GM12878 (cell line): ENCODE data around the gene SLC25A45. TPM values are rescaled to one million over a fixed set of nuclear protein-coding genes. Genes with fewer than 3 reads are reported as not detected.
A peak's percentile ranks its signal among the peaks of the same experiment; 100 is the strongest.

ENCODE experiments used
- ATAC-seq: fragments of 200-7000 bp; cut with Tn5 transposase; 3 replicates; pipeline ENCODE4 v1.9.1; 2020; ENCODE audit warnings: mild to moderate bottlenecking, moderate library complexity
- BruUV-seq: library from RNA; stranded (reverse); fragments of 400-500 nt; replicated peaks from 2 replicates; lab custom pipeline; 2021; lab: Mats Ljungman, UMichigan
- CTCF ChIA-PET: fragments of 300-600 bp; sonication (Branson Sonifier 250); formaldehyde crosslinking; extraction: SDS; loops from one replicate; lab custom pipeline; 2021; ENCODE audit warnings: inconsistent platforms; lab: Yijun Ruan, JAX
- POLR2A ChIA-PET: fragments of 350-600 bp; formaldehyde crosslinking; extraction: SDS; loops from one replicate; lab custom pipeline; 2021; ENCODE audit warnings: inconsistent platforms; lab: Charles Lee
- RAD21 ChIA-PET: fragments of 300-600 bp; sonication (Branson Sonifier 250); formaldehyde crosslinking; loops from one replicate; lab custom pipeline; 2023; ENCODE audit warnings: antibody characterized with exemption; ENCODE audit not compliant: unreplicated experiment; lab: Charles Lee
- SMC1A ChIA-PET: fragments of 300-600 bp; sonication (Branson Sonifier 250); formaldehyde crosslinking; loops from one replicate; lab custom pipeline; 2023; ENCODE audit not compliant: unreplicated experiment, uncharacterized antibody; lab: Charles Lee
- DNase-seq: peaks from one replicate; pipeline ENCODE4 v3.0.0-alpha.2; 2011; ENCODE audit warnings: low read depth, low spot score
- FAIRE-seq: peaks from 3 replicates; lab custom pipeline; 2011; peaks lifted over from hg19 to GRCh38; lab: Jason Lieb, UNC
- H2AFZ ChIP-seq: 2 replicates; pipeline ENCODE4 v1.6.0; 2011; ENCODE audit warnings: low read depth, low read length, control low read depth; ENCODE audit not compliant: control insufficient read depth
- H3K27ac ChIP-seq: 2 replicates; pipeline ENCODE4 v1.5.1; 2011; ENCODE audit warnings: control low read depth; ENCODE audit not compliant: control insufficient read depth, insufficient read depth
- H3K27me3 ChIP-seq, 2 experiments: replicated peaks in 1 of 2; 2 replicates each; pipeline versions ENCODE4 v1.6.0 to v1.6.1; 2011; ENCODE audit warnings: low read length in 1 of 2; ENCODE audit not compliant: control insufficient read depth in 2 of 2, insufficient read depth in 2 of 2
- H3K36me3 ChIP-seq, 2 experiments: 2 replicates each; pipeline ENCODE4 v1.5.1; 2011; ENCODE audit warnings: low read length in 1 of 2; ENCODE audit not compliant: control insufficient read depth in 2 of 2, insufficient read depth in 2 of 2
- H3K4me1 ChIP-seq: 2 replicates; pipeline ENCODE4 v1.6.1; 2011; ENCODE audit warnings: mild to moderate bottlenecking, low read length, moderate library complexity, mixed read lengths; ENCODE audit not compliant: control insufficient read depth, insufficient read depth
- H3K4me2 ChIP-seq: 2 replicates; pipeline ENCODE4 v1.6.0; 2011; ENCODE audit warnings: control low read depth; ENCODE audit not compliant: control insufficient read depth, insufficient read depth
- H3K4me3 ChIP-seq: fragments of 200-600 bp; sonication (generic); 2 replicates; pipeline ENCODE4 v1.5.1; 2016
- H3K79me2 ChIP-seq: 2 replicates; pipeline ENCODE4 v1.6.0; 2011; ENCODE audit warnings: low read length; ENCODE audit not compliant: control insufficient read depth, insufficient read depth
- H3K9ac ChIP-seq: 2 replicates; pipeline ENCODE4 v1.8.0; 2011; ENCODE audit warnings: low read length, control low read depth, mixed read lengths; ENCODE audit not compliant: control insufficient read depth, insufficient read depth
- H3K9me3 ChIP-seq: replicated peaks from 3 replicates; pipeline ENCODE4 v1.5.1; 2011; ENCODE audit warnings: mild to moderate bottlenecking, low read length; ENCODE audit not compliant: control insufficient read depth, insufficient read depth
- H4K20me1 ChIP-seq: 2 replicates; pipeline ENCODE4 v1.6.0; 2011; ENCODE audit not compliant: control insufficient read depth, insufficient read depth
- CBFB ChIP-seq: IDR thresholded peaks from 2 replicates; pipeline ENCODE4 v1.6.1; 2016; ENCODE audit warnings: antibody characterized with exemption, low read depth
- CEBPZ ChIP-seq: fragments of 150-350 bp; IDR thresholded peaks from 2 replicates; pipeline ENCODE4 v1.6.1; 2016; ENCODE audit warnings: low read depth, low read length
- CUX1 ChIP-seq: IDR thresholded peaks from 2 replicates; pipeline ENCODE4 v1.6.1; 2012; ENCODE audit warnings: improper control_type of control experiment, low read depth, low read length; ENCODE audit not compliant: insufficient replicate concordance
- EED ChIP-seq: sonication (generic); IDR thresholded peaks from 2 replicates; pipeline ENCODE4 v1.6.1; 2016; ENCODE audit warnings: antibody characterized with exemption, low read depth
- NFYA ChIP-seq: IDR thresholded peaks from 2 replicates; pipeline ENCODE4 v1.6.1; 2011; ENCODE audit warnings: low read depth, mild to moderate bottlenecking, low read length, improper control_type of control experiment, borderline replicate concordance
- ZBTB33 ChIP-seq: fragments of 450-650 bp; IDR thresholded peaks from 2 replicates; pipeline ENCODE4 v1.6.1; 2017; ENCODE audit warnings: mild to moderate bottlenecking
- WGBS: methylation state at CpG from one replicate; pipeline ENCODE4 v1.1.6; 2016; ENCODE audit warnings: low lambda C conversion rate; ENCODE audit not compliant: insufficient replicate concordance, insufficient coverage; ENCODE audit errors: missing lambda C conversion rate; 5-methylcytosine and 5-hydroxymethylcytosine counted together
- in situ Hi-C: fragments of 300-500 bp; cut with MboI; formaldehyde crosslinking; loops from 9 replicates; pipeline ENCODE4 v1.14.3; 2018; ENCODE audit warnings: mixed read lengths
- intact Hi-C: fragments of 100-400 bp; cut with micrococcal nuclease; formaldehyde crosslinking; loops from one replicate; pipeline ENCODE4 v1.14.2; 2022; ENCODE audit not compliant: unreplicated experiment
- polyA plus RNA-seq, 11 experiments: library from polyadenylated mRNA; depleted of rRNA in 4 of 11; unstranded in 6 of 11; stranded (reverse) in 5 of 11; fragments of >200 nt; fragmentation: Nextera tagmentation in 4 of 11; fragmentation: Illumina TruSeq in 1 of 11; extraction: Ambion mirVana in 4 of 11; extraction: Trizol in 1 of 11; gene quantifications; 1 replicate in 1 of 11; 2 replicates in 10 of 11; pipeline versions ENCODE4 v1.2.1 to v1.2.3, GENCODE V29; 2011 to 2016; ENCODE audit warnings: inconsistent platforms in 2 of 11, missing spikeins in 2 of 11, low read depth in 1 of 11
- total RNA-seq, 4 experiments: library from RNA; depleted of rRNA in 3 of 4; stranded (reverse); fragments of >200 nt in 3 of 4; fragmentation: Illumina TruSeq in 1 of 4; extraction: Trizol in 1 of 4; gene quantifications; 2 replicates each; pipeline versions ENCODE4 v1.2.1 to v1.2.3, GENCODE V29; 2013 to 2021

The SLC25A45 gene
- total and polyA plus RNA-seq, 10 of the 15 experiments (the other 5 are each of a cell fraction or from before 2014, with no cell fraction given), result 4.1 to 35.2 (median 20.3) TPM

GRCh38 chr11:65426839-65427690 is 44.6 kb upstream of the SLC25A45 start (continued):
- TF ChIP-seq CEBPZ (0 out of 2 replicates have a peak, but pooled peaks have one; percentile 6), EED (peak; percentile 46; the same call in 1 of the 2 replicates), CBFB (peak; percentile 25; the same call in 1 of the 2 replicates)

- Histone ChIP-seq H3K4me1 (peaks cover 26% of the 10 kb centered on the region), H3K9ac (peak overlapping the region; percentile 99), H3K4me2 (peak overlapping the region; percentile 100), H3K27ac (peak overlapping the region; percentile 100), H4K20me1 (peaks cover 18% of the 10 kb centered on the region), H3K9me3 (no peaks in the 10 kb centered on the region), H2AFZ (no peak overlapping the region), H3K79me2 (peaks cover 100% of the 10 kb centered on the region), H3K36me3 (no peaks in the 10 kb centered on the region; a peak in 2 of 4 replicates), H3K4me3 (peak overlapping the region; percentile 95), H3K27me3 (no peaks in the 10 kb centered on the region)
- ChIA-PET POLR2A (interaction anchor here (0.8 to 13.6 kb wide), 9 partner anchors 9 to 80 kb away, joined by 3 to 323 read pairs (median 9); partner anchors contain the start of gene MALAT1), RAD21 (interaction anchor here (1.1 to 15.3 kb wide), 4 partner anchors 10 to 70 kb away, joined by 3 to 282 read pairs (median 10); partner anchors contain the start of gene MALAT1), CTCF (interaction anchor here (1.0 to 15.3 kb wide), 3 partner anchors 10 to 73 kb away, joined by 5 to 362 read pairs (median 26); partner anchors contain the start of gene MALAT1), SMC1A (interaction anchor here (1.6 to 12.7 kb wide), 5 partner anchors 9 to 79 kb away, joined by 4 to 232 read pairs (median 9); partner anchors contain the start of gene MALAT1)
- in situ Hi-C loops (loop anchor here (10.0 kb wide), 1 partner anchor 561 kb away; no protein-coding TSS in a partner anchor), intact Hi-C loops (loop anchor here (2.0 kb wide), 1 partner anchor 15 kb away; no protein-coding TSS in a partner anchor)
- BruUV-seq, result no TSS peak
- 2% methylated on average over 9 of the region's 9 CpGs for WGBS
- ATAC-seq (peak; percentile 28), FAIRE-seq (peak; percentile 49), DNase-seq (no peak)
- peak; percentile 61 for TF ChIP-seq CUX1
- TF ChIP-seq NFYA, result no peak
- no peak for TF ChIP-seq ZBTB33
These were observed 43.8 kb upstream of the SLC25A45 start for GRCh38 chr11:65425971-65426838.
